ENCODE measurements around the gene FNDC11.

Gene FNDC11

DNA sequence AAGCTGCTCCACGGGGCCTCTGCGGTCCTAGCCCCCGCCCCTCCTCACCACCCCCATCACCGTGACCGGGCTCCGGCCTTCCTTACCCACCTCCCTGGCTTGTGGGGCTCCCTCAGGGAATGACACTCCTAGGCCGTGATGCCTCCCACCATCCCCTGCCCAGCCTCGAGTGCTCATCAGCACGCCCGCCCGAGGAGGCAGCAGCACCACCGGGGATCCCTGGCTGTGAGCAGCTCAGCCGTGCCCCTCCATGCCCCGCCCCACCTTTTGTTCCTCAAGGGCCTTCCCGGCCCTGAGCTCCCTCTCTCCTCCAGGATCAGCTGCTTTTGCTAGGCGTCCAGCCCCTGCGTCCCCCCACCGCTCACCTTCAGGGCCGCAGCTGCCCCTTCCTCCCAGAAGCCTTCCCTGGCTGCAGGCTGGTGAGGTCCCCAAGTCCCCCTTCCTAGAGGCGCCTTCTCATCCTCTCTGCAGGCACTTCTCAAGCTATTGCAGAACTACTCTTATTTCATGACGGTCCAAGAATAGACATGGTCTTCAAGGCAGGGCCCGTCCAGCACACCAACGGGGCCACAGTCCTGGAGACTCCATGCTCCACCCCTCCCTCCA is 3.0 kb downstream of the FNDC11 start:
- DNase-seq = no peak

DNA sequence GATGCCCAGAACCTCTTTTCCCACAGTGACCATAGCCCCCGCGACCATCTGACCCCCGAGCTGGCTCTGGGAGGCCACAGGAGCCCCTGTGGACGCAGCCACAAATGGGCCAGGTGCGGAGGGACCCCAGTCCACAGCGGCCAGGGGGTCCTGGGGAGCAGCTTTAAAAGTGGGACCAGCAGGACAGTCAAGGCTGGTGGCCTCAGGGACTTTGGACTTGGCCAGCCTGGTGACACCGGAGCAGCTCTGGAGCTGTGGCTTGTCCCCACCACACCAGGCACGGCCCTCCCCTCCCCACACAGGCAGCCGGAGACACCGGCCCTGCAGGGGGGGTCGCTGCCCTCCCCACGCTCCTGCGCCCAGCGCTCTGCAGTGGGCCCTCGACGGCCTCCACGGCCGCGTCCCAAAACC is 3.5 kb downstream of the FNDC11 start:
- DNase-seq = no peak

DNA sequence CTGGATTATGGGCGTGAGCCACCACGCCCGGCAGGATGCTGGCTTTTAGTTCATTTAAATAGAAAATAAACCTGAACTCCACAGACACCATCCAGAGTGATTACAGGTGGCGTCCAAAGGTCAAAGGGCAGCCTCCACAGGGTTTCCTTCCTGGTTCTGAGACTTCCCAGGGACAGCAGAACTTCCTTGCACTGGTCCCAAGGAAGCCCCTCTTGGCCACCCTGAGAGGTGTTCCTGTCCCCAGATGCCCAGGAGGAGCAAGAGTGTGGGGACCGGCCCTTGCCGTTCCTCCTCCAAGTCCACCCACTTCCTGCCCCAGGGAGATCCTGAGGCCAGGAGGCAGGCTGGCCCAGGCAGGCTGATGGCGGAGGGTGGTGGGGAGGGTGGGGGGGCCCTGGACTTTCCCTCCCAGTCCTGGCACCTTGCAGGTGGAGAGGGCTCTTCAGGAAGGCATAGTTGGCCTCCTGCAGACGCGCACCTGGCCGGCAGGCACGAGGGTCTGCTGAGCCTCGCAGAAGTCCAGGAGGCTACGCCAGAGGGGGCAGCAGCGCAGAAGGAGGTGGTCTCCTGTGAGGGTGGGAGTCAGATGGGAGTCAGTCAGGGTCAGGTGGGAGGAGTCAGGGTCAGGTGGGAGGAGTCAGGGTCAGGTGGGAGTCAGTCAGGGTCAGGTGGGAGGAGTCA is 5.0 kb downstream of the FNDC11 start:
- no peak for DNase-seq

DNA sequence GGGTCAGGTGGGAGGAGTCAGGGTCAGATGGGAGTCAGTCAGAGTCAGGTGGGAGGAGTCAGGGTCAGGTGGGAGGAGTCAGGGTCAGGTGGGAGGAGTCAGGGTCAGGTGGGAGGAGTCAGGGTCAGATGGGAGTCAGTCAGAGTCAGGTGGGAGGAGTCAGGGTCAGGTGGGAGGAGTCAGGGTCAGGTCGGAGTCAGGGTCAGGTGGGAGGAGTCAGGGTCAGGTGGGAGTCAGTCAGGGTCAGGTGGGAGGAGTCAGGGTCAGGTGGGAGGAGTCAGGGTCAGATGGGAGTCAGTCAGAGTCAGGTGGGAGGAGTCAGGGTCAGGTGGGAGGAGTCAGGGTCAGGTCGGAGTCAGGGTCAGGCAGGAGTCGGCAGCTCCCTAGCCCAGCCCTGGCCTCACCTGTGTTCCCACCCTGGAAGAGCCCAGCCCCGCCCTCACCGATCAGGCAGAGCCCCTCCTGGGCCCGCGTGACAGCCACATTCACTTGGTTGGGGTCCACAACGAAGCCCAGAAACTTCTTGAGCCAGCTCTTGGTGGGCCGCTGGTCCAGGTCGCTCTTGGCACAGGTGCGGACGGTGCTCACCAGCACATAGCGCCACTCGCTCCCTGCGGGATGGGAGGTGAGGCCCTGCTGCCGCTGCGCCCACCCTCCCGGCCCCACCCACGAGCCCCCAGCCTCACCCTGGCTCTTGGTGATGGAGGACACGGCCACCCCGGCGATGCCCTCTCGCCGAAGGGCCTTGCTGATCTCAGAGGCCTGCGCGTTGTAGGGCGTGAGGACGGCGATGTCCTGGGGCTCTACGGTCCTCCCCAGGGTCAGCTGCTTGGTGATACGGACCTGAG is 5.8 kb downstream of the FNDC11 start:
- peak; percentile 78 for DNase-seq

DNA sequence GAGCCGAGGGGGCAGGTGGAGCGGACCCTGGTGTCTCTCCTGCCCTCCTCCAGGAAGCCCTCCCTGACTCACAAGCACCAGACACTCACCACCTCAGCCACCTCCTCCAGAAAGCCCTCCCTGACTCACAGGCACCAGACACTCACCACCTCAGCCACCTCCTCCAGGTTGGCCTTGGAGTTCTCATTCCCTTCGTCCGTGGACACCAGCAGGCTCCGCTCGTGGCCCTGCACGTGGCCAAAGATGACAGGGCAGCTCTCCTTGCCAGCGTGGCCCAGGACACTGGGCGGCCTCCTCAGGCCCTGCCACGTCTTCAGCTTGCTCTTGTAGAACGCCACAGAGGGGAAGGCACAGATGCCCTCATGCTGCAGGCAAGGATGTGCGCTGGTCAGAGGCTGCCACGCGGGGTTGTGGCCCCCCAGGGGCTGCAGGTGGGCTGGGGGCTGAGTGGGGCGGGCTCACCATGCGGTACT is 6.4 kb downstream of the FNDC11 start:
- no peak for DNase-seq

DNA sequence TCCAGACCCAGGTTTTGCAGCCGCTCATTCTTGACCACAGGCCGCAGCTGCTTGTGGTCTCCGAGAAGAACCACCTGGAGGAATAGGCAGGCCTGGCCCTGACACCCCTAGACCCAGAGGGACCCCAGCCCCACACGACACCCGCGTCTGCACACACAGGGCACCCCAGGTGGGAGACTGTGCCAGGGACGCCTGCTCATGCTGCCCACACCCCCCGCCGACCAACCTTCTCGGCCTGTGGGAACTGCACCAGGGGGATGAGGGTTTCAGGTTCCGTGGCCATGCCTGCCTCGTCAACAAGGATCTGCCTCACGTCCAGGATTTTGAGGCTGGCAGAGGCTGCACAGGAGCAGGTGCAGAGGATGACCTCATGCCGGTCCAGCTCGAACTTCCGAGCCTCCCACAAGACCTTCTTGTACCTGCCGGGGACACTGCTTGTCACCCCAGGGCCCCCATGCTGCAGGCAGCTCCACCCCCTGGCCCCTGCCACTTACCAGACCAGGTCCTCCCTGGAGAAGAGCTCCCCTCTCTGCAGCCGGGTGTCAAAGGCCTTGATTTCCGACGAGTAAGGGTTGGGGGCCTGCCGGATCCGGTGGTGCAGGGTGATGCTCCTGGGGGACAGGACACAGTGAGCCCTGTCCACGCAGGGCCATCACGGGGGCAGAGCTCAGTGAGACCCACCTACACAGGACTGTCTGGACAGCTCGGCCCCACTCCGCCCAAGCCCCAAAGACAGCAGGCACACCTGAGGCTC is 7.1 kb downstream of the FNDC11 start:
- DNase-seq = no peak

DNA sequence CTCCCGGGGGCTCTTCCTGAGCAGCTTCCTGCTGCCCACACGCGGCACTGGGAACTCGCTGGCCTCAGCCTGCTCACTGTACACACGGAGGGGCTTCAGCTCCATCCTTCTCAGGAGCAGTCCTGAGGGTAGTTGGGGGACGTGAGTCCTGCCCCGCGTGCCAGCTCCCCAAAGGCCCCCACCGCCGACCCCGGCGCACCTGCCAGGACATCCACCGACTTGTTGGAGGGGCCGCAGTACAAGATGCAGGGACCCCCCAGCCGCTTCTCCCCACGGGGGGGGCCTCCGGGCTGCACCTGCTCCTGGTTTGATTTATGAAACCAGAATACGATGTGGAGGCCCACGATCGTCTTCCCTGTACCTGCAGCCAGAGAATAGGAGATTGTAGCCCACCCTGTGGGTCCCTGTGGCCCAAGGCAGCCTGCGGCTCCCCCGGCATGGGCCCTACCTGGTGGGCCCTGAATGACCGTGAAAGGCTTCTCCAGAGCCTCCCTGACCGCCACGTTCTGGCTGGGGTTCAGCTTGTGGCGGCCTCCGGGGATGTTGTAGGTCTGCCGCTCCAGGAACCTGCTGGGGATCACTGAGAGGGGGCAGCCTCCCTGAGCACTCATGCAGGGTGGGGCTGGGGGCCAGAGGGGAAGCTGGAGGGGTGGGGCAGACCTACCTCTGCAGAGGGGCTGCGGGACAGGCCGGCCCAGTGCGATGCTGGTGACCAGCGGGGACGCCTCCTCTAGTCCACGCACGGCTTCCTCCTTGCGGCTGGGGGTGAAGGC is 7.9 kb downstream of the FNDC11 start:
- DNase-seq = no peak

DNA sequence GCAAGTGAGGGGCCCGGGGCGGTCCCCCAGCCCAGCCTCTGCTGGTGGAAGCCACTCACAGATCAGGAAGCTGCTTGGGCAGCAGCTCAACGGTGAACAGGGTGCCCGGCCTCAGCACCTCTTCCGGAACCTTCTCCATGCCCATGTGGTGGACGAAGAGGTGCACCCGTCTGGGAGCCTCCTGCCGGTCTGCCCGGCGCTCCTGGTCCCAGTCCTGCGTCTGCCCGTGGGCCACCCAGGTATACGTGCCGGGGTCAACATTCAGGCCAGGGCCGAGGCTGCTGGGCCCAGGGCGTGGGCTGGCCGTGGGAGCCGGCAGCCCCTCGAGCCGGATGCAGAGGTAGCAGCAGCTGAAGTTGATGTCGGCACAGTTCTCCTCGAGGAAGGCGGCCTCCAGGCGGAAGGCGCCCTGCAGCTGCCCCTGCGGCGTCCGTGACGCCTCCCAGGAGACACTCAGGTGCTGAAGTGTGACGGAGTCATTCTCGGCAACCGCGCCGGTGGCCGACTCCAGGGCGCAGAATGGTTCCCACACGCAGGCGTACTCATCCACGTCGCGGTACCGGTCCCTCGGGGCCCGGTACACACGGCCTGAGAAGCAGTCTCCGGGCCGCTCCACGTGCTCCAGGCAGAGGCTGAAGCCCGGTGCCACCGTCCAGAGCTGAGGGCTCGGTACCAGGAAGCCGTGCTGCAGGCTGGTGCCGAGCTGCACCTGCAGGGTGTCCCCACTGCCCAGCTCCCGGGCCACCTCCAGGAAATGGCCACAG is 8.7 kb downstream of the FNDC11 start:
- DNase-seq = no peak

DNA sequence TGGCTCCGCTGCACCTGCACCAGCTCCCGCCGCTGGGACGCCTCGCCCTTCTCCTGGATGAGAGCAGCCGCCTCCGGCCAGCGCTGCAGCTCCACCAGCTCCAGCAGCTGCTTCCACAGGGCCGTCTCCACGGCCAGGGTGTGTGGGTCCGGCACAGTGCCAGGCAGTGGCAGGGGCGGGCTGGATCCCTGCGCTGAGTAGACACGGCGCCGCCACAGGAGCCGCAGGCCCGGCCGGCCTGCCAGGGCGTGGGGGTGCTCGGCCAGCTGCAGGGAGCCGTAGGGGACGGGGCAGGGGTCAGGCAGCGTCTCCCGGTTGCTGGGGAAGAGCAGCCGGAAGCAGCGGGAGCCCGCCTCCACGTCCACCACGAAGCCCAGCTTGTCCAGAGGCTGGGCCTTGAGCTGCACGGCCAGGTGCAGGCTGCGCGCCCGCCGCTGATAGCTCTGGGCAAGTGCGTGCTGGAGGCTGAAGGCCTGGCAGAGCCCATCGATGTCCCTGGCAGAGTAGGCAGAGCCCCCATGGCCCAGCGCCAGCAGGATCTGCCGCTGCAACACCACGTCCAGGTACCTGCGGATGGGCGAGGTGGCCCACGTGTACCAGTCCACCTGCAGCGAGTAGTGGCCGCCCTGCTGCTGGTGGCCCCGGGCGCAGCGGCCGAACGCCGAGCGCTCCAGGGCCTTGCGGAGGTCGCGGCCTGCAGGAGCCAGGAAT is 9.4 kb downstream of the FNDC11 start:
- DNase-seq = no peak

DNA sequence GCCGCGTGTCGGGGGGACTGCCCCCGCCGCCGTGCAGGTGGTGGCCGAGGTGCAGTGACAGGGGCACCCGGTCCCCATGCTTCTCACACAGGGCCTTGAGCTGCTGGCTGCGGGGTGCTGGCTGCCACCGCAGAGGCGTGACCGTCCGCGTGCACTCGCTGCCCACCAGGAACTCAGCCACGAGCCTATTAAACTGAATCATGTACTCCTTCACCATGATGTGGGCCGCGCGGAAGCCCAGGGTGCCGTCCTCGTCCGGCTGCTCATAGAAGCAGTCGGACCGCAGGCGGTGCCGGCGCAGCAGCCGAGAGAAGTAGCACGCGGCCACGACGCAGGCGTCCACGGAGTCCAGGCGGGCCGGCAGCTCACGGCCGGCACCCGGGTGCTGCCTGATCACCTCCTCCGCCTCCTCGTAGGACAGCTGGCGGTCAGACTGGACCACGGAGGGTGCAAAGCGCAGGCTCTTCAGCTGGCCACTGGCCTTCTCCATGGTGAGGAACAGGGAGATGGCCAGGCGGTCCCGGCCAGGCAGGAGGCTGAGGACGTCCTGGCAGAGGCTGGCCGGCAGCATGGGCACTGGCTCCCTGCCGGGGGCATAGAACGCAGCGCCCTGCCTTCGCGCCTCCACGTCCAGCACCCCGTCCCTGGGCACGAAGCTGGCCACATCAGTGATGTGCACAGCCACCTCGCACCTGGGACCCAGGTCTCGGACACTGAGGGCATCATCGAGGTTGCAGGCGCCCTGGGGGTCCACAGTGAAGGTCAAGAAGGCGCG is 10.3 kb downstream of the FNDC11 start:
- DNase-seq = no peak

DNA sequence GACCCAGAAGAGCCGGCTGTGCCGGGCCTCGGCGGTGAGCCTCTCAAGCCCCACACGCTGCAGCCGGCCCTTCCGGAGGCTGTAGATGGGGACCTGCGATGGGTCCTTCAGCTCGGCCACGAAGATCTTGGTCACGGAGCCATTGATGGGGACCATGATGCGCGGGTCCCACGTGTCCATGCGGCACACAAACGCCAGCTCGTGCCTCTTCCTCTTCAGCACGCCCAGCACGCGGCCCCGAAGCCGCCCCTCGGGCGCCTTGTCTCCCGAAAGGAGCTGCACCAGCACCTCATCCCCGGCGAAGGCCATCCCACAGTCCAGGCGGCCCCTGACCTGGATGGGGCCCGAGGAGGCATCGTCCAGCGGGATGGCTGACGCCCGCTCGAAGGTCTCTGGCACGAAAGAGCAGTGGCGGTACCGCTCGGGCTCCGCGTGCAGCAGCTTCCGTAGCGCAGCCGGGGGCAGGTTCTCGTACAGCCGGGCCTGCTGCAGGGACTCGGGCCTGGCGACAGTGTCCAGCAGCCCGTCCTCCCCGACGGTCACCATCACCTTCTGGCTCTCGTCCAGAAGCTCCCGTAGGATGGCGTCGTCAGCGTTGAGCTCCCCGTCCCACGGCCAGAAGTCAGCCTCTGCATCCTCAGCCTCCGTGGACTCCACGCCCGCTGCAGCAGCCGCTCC is 11.2 kb downstream of the FNDC11 start:
- DNase-seq = no peak

DNA sequence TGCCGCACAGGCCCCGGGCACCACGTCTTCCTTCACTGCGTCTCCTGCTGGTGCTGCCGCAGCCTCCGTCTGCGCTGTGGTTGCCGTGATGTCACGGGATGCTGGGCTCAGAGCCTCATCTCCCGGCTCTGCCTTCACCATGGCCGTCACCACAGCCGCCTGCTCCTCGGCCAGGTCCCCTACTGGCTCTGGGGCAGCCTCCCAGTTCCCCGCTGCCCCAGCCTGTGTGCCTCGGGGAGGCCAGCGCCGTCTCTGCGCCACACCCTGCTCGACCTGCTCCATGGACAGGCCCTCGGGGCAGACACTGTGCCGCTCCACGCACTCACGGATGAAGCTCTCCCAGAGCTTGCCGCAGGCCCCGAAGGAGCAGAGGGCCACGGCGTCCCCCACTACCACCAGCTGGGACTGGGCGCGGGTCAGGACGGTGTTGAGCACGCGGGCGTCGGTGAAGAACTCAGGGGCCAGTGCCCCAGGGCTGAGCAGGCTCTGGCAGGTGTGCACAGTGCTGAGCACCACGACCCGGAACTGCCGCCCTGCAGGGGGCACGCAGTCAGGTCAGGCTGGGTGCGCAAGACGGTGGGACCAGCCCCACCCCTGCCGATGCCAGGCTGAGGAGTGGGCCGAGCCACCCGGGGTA is 11.9 kb downstream of the FNDC11 start:
- no peak for DNase-seq

DNA sequence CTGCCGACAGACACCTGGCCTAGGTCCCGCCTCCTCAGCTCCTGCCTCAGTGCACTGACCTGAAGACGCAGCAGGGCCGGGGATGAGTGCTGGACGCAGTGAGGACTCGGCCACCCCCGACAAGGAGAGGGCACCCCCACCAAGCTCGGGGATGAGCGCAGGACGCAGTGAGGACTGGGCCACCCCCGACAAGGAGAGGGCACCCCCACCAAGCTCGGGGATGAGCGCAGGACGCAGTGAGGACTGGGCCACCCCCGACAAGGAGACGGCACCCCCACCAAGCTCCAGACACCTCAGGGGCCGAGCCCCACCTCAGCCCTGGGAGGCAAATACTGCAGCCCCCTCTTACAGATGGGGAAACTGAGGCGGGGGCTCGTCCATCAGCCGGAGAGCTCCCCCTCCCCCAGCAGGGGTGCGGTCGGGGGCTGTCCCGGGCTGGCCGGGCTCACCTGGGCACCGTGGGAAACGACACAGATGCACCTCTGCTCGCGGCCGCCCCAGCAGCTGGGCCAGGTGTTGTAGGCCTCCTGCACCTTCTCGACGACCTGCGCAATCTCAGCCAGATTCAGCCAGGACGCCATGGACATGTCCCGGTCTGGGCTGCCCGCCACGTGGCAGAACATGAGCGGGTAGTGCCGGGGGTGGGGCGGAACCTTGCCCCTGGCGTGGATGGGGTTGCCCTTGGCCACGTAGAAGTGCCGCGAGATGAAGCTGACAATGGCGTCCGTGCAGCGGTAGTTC is 12.6 kb downstream of the FNDC11 start:
- DNase-seq = no peak

DNA sequence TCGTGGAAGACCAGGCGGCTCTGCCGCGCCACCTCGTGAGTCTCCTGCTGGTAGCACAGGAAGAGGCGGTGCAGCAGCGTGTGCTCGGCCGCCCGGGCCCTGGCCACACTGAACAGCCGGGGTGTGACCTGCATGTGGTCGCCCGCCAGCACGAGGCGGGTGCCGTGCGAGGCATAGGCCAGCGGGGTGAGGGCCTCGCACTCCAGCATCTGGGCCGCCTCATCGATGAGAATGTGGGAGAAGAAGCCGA is 13.1 kb downstream of the FNDC11 start:
- peak; percentile 40 for DNase-seq

DNA sequence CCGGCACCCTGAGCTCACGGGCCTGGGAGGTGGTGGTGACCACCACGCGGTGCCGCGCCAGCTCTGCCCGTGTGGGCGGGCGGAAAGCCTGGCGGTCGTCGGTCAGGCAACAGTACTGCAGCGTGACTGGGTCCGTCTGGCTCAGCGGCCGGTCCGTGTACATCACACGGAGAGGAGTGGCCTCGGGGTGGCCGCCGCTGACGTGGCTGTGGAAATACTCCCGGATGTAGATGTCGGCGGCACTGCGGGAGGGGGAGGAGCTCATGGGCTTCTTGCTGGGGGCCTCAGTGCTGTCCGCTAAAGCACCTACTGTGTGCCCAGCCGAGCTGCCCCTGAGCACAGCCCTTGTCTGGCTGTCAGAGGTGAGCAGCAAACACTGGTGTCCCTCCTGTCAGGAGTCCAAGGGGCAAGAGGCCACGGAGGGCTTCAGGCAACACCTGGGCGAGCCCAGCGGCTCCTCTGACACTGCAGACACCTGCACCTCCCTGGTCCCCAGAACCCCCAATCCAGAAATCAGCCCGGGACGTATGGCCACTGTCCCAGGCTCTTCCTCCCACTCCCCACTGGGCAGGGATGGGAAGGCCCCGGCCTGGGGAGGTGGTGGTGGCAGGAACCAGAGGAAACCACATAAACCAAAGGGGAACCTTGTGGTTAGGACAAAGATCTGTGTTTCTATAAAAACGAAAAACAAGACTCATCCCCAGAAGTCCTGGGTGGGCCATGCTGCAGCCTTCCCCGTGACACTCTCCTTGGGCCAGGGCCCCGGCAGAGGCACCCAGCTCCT is 13.6 kb downstream of the FNDC11 start:
- peak; percentile 76 for DNase-seq

DNA sequence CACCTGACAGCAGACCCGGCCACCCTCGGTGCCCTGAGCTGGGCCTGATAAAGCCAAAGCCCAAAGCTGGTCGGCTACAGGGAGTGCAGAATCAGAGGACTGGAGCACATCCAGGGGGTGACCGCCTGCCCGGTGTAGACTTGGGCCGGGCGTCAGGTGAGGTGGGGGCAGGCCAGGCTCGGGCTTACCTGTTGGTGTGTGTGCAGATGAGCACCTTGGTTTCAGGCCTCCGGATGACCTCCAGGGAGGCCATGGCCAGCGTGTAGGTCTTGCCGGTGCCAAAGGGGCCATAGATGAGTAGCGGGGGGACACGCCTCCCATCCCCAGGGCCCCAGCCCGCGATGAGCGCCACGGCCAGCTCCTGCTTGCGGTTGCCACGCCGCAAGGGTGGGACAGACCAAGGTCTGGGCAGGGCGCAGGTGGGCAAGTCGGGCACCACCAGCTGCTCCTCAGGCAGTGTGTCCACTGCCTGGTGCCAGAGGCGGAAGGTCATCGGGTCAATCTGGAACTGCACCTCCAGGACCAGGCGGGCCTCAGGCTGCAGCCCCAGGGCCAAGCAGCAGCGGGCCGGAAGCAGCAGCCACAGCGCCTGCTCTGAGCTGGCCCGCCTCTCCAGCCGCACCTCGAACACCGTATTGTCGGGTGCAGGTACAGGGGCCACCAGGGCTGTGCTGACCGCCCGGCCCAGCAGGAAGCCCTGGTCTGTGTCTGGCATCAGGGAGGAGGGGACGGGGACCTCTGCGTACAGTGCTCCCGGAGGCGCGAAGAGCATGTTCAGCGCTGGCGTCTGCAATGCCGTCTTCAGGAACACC is 14.4 kb downstream of the FNDC11 start:
- DNase-seq = peak; percentile 25

Data from CD4-positive, alpha-beta T cell treated with Interleukin-17A for 1 hour (primary cell).